Left ventricle myocardium inferior (tissue), 1 donor: Measurements from ENCODE around the gene CLDN18. TPM values are rescaled to one million over a fixed set of nuclear protein-coding genes. Genes with fewer than 3 reads are reported as not detected.

Experiments
- DNase-seq: peaks from one replicate; pipeline ENCODE4 v3.0.0-alpha.2; 2020
- H3K27ac ChIP-seq: fragments of 200-600 bp; replicated peaks from 2 replicates; pipeline ENCODE4 v1.8.0; 2021
- H3K27me3 ChIP-seq: fragments of 200-600 bp; 2 replicates; pipeline ENCODE4 v1.8.0; 2021; ENCODE audit warnings: low read depth
- H3K36me3 ChIP-seq: fragments of 200-600 bp; 2 replicates; pipeline ENCODE4 v1.8.0; 2021
- H3K4me1 ChIP-seq: fragments of 200-600 bp; 2 replicates; pipeline ENCODE4 v1.8.0; 2021
- H3K4me3 ChIP-seq: fragments of 200-600 bp; 2 replicates; pipeline ENCODE4 v1.8.0; 2021; ENCODE audit warnings: mild to moderate bottlenecking, moderate library complexity
- H3K9me3 ChIP-seq: fragments of 200-600 bp; replicated peaks from 2 replicates; pipeline ENCODE4 v1.8.0; 2021
- CTCF ChIP-seq: fragments of 200-600 bp; IDR thresholded peaks from 2 replicates; pipeline ENCODE4 v1.8.0; 2021; ENCODE audit warnings: antibody characterized with exemption, mild to moderate bottlenecking, borderline replicate concordance
- intact Hi-C: fragments of 100-400 bp; cut with micrococcal nuclease; formaldehyde crosslinking; loops from one replicate; pipeline ENCODE4 v1.11.0; 2022
- total RNA-seq: library from RNA; stranded (reverse); fragmentation: NEBNext Ultra II Directional; extraction: Animal tissue kit (Norgen Biotek cat#: 25700); gene quantifications from one replicate; pipeline ENCODE4 v1.2.1, GENCODE V29; 2021
- donor health status: DM: no; HTN: yes; CAD: no; lungs with severe emphysema.

CLDN18 gene
- total RNA-seq, 1 donor from 2014 or later = not detected

GRCh38 chr3:137998121-137999042, 11.6 kb upstream of the CLDN18 start:
- no peaks in the 10 kb centered on the region for H3K36me3 ChIP-seq
- H3K27me3 ChIP-seq = peaks cover 4% of the 10 kb centered on the region
- H3K4me3 ChIP-seq = no peak overlapping the region
- H3K9me3 ChIP-seq = peaks cover 24% of the 10 kb centered on the region
- H3K4me1 ChIP-seq = no peaks in the 10 kb centered on the region
- TF ChIP-seq CTCF = no peak
- intact Hi-C loops = no loop called here
- H3K27ac ChIP-seq = no peak overlapping the region
- DNase-seq = no peak

GRCh38 chr3:138003069-138003468, 6.9 kb upstream of the CLDN18 start:
- no peaks in the 10 kb centered on the region for H3K4me1 ChIP-seq
- no peak for DNase-seq
- no peaks in the 10 kb centered on the region for H3K36me3 ChIP-seq
- no peak overlapping the region for H3K4me3 ChIP-seq
- intact Hi-C loops = no loop called here
- no peak for TF ChIP-seq CTCF
- H3K27me3 ChIP-seq = peaks cover under 1% of the 10 kb centered on the region
- H3K27ac ChIP-seq = no peak overlapping the region
- H3K9me3 ChIP-seq = no peaks in the 10 kb centered on the region

GRCh38 chr3:138005627-138006026, 4.3 kb upstream of the CLDN18 start:
- intact Hi-C loops = no loop called here
- no peaks in the 10 kb centered on the region for H3K9me3 ChIP-seq
- H3K27me3 ChIP-seq = no peaks in the 10 kb centered on the region
- no peak for TF ChIP-seq CTCF
- H3K4me1 ChIP-seq = peaks cover 6% of the 10 kb centered on the region
- H3K4me3 ChIP-seq = no peak overlapping the region
- no peaks in the 10 kb centered on the region for H3K36me3 ChIP-seq
- no peak overlapping the region for H3K27ac ChIP-seq
- no peak for DNase-seq

GRCh38 chr3:138007898-138008297, 2.1 kb upstream of the CLDN18 start:
- TF ChIP-seq CTCF = no peak
- Histone ChIP-seq H3K36me3 (no peaks in the 10 kb centered on the region), H3K4me1 (peaks cover 14% of the 10 kb centered on the region), H3K9me3 (no peaks in the 10 kb centered on the region), H3K4me3 (no peak overlapping the region), H3K27ac (no peak overlapping the region), H3K27me3 (no peaks in the 10 kb centered on the region)
- no peak for DNase-seq
- intact Hi-C loops = no loop called here

GRCh38 chr3:138010273-138010590, 267 bp downstream of the CLDN18 start:
- H3K27me3 ChIP-seq = no peaks in the 10 kb centered on the region
- H3K36me3 ChIP-seq = no peaks in the 10 kb centered on the region
- H3K9me3 ChIP-seq = no peaks in the 10 kb centered on the region
- H3K4me1 ChIP-seq = peaks cover 14% of the 10 kb centered on the region
- no peak overlapping the region for H3K27ac ChIP-seq
- TF ChIP-seq CTCF = no peak
- no peak for DNase-seq
- H3K4me3 ChIP-seq = no peak overlapping the region
- intact Hi-C loops = no loop called here
